Activated T-cell treated with anti-CD3 and anti-CD28 coated beads for 48 hours (primary cell): ENCODE measurements around the gene CTDP1.

Experiments used
- DNase-seq: peaks from one replicate; pipeline ENCODE4 v3.0.0-alpha.2; 2020; ENCODE audit warnings: low read depth

The CTDP1 gene

GRCh38 chr18:79782566-79783308, 103.1 kb downstream of the CTDP1 start:
- DNase-seq = no peak

- no peak for DNase-seq
Observed at GRCh38 chr18:79784071-79784913, 104.7 kb downstream of the CTDP1 start.

GRCh38 chr18:79784965-79785770, 105.6 kb downstream of the CTDP1 start:
- no peak for DNase-seq

GRCh38 chr18:79785831-79786230, 106.2 kb downstream of the CTDP1 start:
- DNase-seq = no peak

- no peak for DNase-seq
Observed at GRCh38 chr18:79786304-79786703, 106.7 kb downstream of the CTDP1 start.

- no peak for DNase-seq
Observed at GRCh38 chr18:79786786-79787526, 107.4 kb downstream of the CTDP1 start.

- no peak for DNase-seq
Observed at GRCh38 chr18:79787527-79787864, 107.9 kb downstream of the CTDP1 start.

GRCh38 chr18:79787865-79788733, 108.5 kb downstream of the CTDP1 start:
- no peak for DNase-seq

- no peak for DNase-seq
Observed at GRCh38 chr18:79788734-79789085, 109.1 kb downstream of the CTDP1 start.

- no peak for DNase-seq
Observed at GRCh38 chr18:79789091-79789891, 109.7 kb downstream of the CTDP1 start.

GRCh38 chr18:79789901-79790890, 110.6 kb downstream of the CTDP1 start:
- DNase-seq = no peak

- no peak for DNase-seq
Observed at GRCh38 chr18:79790996-79791972, 111.7 kb downstream of the CTDP1 start.

- DNase-seq = no peak
Observed at GRCh38 chr18:79792096-79792987, 112.7 kb downstream of the CTDP1 start.

GRCh38 chr18:79792988-79793355, 113.4 kb downstream of the CTDP1 start:
- DNase-seq = no peak

GRCh38 chr18:79794846-79795245, 115.2 kb downstream of the CTDP1 start:
- DNase-seq = no peak

GRCh38 chr18:79795446-79795845, 115.8 kb downstream of the CTDP1 start:
- DNase-seq = no peak

GRCh38 chr18:79796016-79796415, 116.4 kb downstream of the CTDP1 start:
- no peak for DNase-seq
